GM04504 (cell line): ENCODE measurements around the gene POSTN.

ENCODE experiments used
- DNase-seq: peaks from one replicate; pipeline ENCODE4 v3.0.0-alpha.2; 2012; ENCODE audit warnings: low read depth

Gene POSTN

GRCh38 chr13:37598597-37598996 lies at the start of gene POSTN:
Gene POSTN (minus strand): TSS chr13:37598768. CDS start chr13:37598726, 42 bp downstream.
- DNase-seq: no peak

- DNase-seq: no peak
These were observed 48.6 kb upstream of the POSTN start for GRCh38 chr13:37647031-37647650.

GRCh38 chr13:37646531-37646930 lies 48.0 kb upstream of the POSTN start:
- no peak for DNase-seq

- DNase-seq: no peak
These were observed 46.7 kb upstream of the POSTN start for GRCh38 chr13:37645181-37645740.

- DNase-seq: no peak
These were observed 42.8 kb upstream of the POSTN start for GRCh38 chr13:37641391-37641790.

GRCh38 chr13:37640499-37640898 lies 41.9 kb upstream of the POSTN start:
- no peak for DNase-seq

GRCh38 chr13:37636701-37637100 lies 38.1 kb upstream of the POSTN start:
- no peak for DNase-seq

- DNase-seq: no peak
These were observed 33.7 kb upstream of the POSTN start for GRCh38 chr13:37632294-37632693.

- DNase-seq: no peak
These were observed 28.9 kb upstream of the POSTN start for GRCh38 chr13:37627428-37627827.

GRCh38 chr13:37621811-37622361 lies 23.3 kb upstream of the POSTN start:
- peak; percentile 90 for DNase-seq

GRCh38 chr13:37618554-37618953 lies 20.0 kb upstream of the POSTN start:
- DNase-seq: peak; percentile 46

- peak; percentile 79 for DNase-seq
These were observed 18.6 kb upstream of the POSTN start for GRCh38 chr13:37617173-37617572.

- no peak for DNase-seq
These were observed 17.6 kb upstream of the POSTN start for GRCh38 chr13:37616131-37616530.

- no peak for DNase-seq
These were observed 16.7 kb upstream of the POSTN start for GRCh38 chr13:37615276-37615675.

- DNase-seq: no peak
These were observed 15.1 kb upstream of the POSTN start for GRCh38 chr13:37613638-37614037.

- no peak for DNase-seq
These were observed 14.7 kb upstream of the POSTN start for GRCh38 chr13:37613236-37613635.

- DNase-seq: no peak
These were observed 10.3 kb upstream of the POSTN start for GRCh38 chr13:37608750-37609339.

- DNase-seq: no peak
These were observed 4.3 kb upstream of the POSTN start for GRCh38 chr13:37602733-37603381.

- DNase-seq: no peak
These were observed 3.3 kb upstream of the POSTN start for GRCh38 chr13:37601648-37602440.

- DNase-seq: no peak
These were observed 951 bp upstream of the POSTN start for GRCh38 chr13:37599519-37599918.

- no peak for DNase-seq
These were observed 1.0 kb downstream of the POSTN start for GRCh38 chr13:37597477-37598025.

- no peak for DNase-seq
These were observed 1.8 kb downstream of the POSTN start for GRCh38 chr13:37596805-37597204.
